NCI-H1694 treated with DMSO at 0.1 percent for 48 hours (cell line): ENCODE data around the gene SFT2D1.
"Not testable (repeated sequence)": the region's sequence is repeated elsewhere in the genome, so short reads cannot be mapped to it uniquely, and the experiment has no call there.

Experiments
- DNase-seq: peaks from one replicate; lab custom pipeline; 2025; lab: John Stamatoyannopoulos, UW

Gene SFT2D1

GRCh38 chr6:166342349-166343149 is at the start of gene SFT2D1:
SFT2D1 (minus strand) TSS chr6:166342545; CDS start chr6:166342481, 64 bp downstream.
- DNase-seq = peak; percentile 19

GRCh38 chr6:166389119-166389518 is 46.8 kb upstream of the SFT2D1 start:
- DNase-seq = no peak

- DNase-seq = no peak
These were observed 46.1 kb upstream of the SFT2D1 start for GRCh38 chr6:166388290-166389004.

GRCh38 chr6:166387642-166388289 is 45.4 kb upstream of the SFT2D1 start:
- no peak for DNase-seq

- not testable (repeated sequence) for DNase-seq
These were observed 44.8 kb upstream of the SFT2D1 start for GRCh38 chr6:166387098-166387497.

- no peak for DNase-seq
These were observed 43.8 kb upstream of the SFT2D1 start for GRCh38 chr6:166386111-166386510.

GRCh38 chr6:166383802-166384363 is 41.5 kb upstream of the SFT2D1 start:
- not testable (repeated sequence) for DNase-seq

GRCh38 chr6:166382933-166383801 is 40.8 kb upstream of the SFT2D1 start, which contains the start of gene MPC1:
MPC1 (minus strand) TSS chr6:166382940; CDS start chr6:166382876, 64 bp downstream.
- peak; percentile 80 for DNase-seq

GRCh38 chr6:166382500-166382932 is 40.2 kb upstream of the SFT2D1 start:
- DNase-seq = no peak

- peak; percentile 29 for DNase-seq
These were observed 39.6 kb upstream of the SFT2D1 start for GRCh38 chr6:166381733-166382499.

GRCh38 chr6:166381381-166381732 is 39.0 kb upstream of the SFT2D1 start:
- no peak for DNase-seq

GRCh38 chr6:166379800-166380199 is 37.5 kb upstream of the SFT2D1 start:
- no peak for DNase-seq

- DNase-seq = no peak
These were observed 36.8 kb upstream of the SFT2D1 start for GRCh38 chr6:166379103-166379586.

- no peak for DNase-seq
These were observed 35.4 kb upstream of the SFT2D1 start for GRCh38 chr6:166377721-166378120.

- DNase-seq = no peak
These were observed 32.7 kb upstream of the SFT2D1 start for GRCh38 chr6:166375013-166375412.

- no peak for DNase-seq
These were observed 28.1 kb upstream of the SFT2D1 start for GRCh38 chr6:166370489-166370888.

- DNase-seq = no peak
These were observed 27.4 kb upstream of the SFT2D1 start for GRCh38 chr6:166369782-166370181.

- no peak for DNase-seq
These were observed 24.6 kb upstream of the SFT2D1 start for GRCh38 chr6:166366921-166367320.

GRCh38 chr6:166365806-166366205 is 23.5 kb upstream of the SFT2D1 start:
- DNase-seq = no peak

GRCh38 chr6:166365221-166365620 is 22.9 kb upstream of the SFT2D1 start:
- DNase-seq = no peak
